GM18951 (cell line): ENCODE measurements around the gene MCUB.

Experiments
- POLR2A ChIP-seq: IDR thresholded peaks from 4 replicates; pipeline ENCODE4 v1.6.1; 2011; ENCODE audit warnings: mild to moderate bottlenecking; ENCODE audit not compliant: insufficient read length, insufficient read depth; ENCODE audit errors: extremely low read depth
- in situ Hi-C: fragments of 300-500 bp; cut with MboI; formaldehyde crosslinking; loops from one replicate; pipeline ENCODE4 v1.12.0; 2022; ENCODE audit warnings: low sequenced_read_pairs, mixed read lengths, inconsistent platforms; ENCODE audit not compliant: unreplicated experiment

The MCUB gene

DNA sequence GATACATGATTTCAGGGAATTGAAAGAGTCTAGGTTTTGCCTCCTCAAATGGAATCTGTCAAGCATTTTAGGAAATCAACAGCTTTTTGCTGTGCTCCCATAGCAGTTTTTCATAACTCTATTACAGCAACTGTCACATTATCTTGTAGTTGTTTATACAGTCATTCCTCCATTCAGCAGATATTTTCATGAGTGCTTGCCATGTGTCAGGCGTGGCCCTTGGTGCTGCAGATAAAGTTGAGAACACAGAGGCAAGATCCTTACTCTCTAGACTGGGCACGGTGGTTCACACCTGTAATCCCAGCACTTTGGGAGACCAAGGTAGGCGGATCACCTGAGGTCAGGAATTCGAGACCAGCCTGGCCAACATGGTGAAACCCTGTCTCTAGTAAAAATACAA is 67.3 kb downstream of the MCUB start:
- TF ChIP-seq POLR2A = no peak
- in situ Hi-C loops = no loop called here

GRCh38 chr4:109629775-109630174 is 69.7 kb downstream of the MCUB start:
- no peak for TF ChIP-seq POLR2A
- in situ Hi-C loops = no loop called here

- in situ Hi-C loops = no loop called here
- TF ChIP-seq POLR2A = no peak
These were observed 71.6 kb downstream of the MCUB start for GRCh38 chr4:109631532-109632108.

- no peak for TF ChIP-seq POLR2A
- in situ Hi-C loops = no loop called here
These were observed 80.6 kb downstream of the MCUB start for GRCh38 chr4:109640644-109641043.

DNA sequence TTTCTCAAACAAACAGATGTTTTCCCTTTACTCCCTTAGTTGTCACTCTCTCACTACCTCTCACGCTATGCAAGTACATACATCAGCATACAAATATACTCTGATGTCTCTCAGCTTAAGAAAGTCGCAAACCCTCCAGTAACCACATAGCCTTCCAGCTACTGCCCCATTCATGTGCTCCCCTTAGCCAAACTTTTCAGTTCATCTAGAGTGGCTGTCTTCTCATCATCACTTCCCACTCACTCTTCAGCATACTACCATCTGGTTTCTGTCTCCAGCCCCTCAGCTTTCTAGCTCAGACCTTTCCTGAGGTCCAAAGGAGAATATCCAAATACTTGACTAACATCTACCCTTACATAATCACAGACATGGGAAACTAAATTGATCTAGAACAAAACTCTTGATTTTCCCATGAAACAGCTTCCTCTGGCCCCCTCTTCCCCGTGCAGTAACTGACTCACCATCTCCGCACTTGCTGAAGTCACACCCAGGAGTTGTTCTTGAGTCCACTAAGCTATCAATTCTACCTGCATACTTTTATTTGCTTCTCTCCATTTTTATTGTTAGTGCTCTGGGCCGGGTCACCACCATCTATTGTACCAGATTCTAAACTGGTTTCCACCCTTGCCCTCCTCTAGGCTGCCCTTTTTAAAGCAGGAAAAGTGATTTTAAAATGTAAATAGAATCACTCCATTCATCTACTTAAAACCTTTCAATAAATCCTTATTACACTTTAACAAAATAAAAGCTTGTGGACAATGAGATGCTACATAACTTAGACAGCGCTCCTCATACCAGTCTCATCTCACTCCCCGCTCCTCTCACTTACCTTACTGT is 86.0 kb downstream of the MCUB start:
- in situ Hi-C loops = no loop called here
- no peak for TF ChIP-seq POLR2A

- in situ Hi-C loops = no loop called here
- TF ChIP-seq POLR2A = no peak
These were observed 88.4 kb downstream of the MCUB start for GRCh38 chr4:109648266-109648996.

DNA sequence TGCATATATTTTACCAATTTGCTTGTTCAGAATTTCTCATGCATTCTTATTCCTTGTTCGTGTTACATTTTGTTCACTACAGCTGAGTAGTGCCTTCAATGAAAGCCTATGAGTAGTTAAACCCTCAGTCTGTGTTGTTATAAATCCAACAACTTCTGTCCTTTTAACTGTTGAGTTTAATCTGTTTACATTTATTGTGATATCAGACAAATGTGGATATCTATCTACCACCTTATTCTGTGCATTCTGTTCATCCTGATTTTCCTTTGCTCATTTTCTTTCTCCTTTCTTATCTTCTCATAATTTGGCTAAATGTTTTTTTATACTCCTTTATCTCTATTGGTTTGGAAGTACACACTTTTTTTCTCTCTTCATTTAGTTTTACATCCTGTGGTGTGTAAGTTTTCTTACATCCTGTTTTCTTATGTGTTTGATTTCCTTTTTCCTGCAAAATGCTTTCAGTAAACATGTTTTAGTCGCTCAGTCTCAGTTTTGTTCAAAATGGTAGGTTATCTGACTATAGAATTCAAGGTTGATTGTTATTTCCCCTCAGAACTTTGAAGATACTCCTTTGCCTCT is 89.0 kb downstream of the MCUB start:
- TF ChIP-seq POLR2A = no peak
- in situ Hi-C loops = no loop called here

DNA sequence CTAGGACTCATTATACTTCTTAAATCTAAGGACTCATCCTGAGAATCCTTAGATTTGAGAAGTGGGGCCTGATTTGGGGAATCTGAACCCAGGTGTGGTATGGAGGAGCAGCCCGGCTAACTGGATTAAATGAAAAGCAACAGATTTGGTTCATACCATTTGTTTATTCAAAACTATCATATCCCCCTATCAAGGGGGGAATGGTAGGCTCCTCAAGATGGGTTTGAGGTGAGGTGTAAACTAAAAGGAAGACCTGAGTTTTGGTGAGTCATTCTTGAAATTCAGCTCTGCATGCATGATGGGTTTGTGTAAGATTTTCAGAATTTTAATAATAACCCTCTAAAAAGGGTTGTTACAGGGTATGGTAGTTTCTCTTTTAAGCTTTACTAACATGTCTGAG is 89.8 kb downstream of the MCUB start:
- TF ChIP-seq POLR2A = no peak
- in situ Hi-C loops = loop anchor here (25.0 kb wide), 1 partner anchor 213 kb away; the partner anchor contains the start of gene SEC24B

GRCh38 chr4:109655396-109655795 is 95.3 kb downstream of the MCUB start:
- in situ Hi-C loops = loop anchor here (25.0 kb wide), 1 partner anchor 218 kb away; the partner anchor contains the start of gene SEC24B
- no peak for TF ChIP-seq POLR2A

DNA sequence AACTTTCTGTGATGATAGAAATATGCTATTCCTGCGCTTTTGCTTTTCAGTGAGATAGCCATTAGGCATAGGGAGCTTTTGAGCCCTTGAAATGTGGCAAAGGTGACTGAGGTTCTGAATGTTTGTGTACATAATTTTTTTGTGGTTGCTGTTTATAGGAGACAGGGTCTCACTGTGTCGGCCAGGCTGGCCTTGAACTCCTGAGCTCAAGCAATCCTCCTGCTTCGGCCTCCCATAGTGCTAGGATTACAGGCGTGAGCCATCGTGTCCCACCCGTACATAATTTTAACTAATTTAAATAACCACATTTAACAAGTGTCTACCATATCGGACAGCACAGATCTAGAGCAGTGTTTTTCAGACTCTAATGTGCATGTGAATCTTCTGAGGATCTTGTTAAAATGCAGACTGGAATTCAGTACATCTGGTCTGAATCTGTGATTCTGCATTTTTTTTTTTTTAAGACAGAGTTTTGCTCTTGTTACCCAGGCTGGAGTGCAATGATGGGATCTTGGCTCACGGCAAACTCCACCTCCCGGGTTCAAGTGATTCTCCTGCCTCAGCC is 97.9 kb downstream of the MCUB start:
- no peak for TF ChIP-seq POLR2A

GRCh38 chr4:109658871-109659410 is 98.9 kb downstream of the MCUB start:
- in situ Hi-C loops = loop anchor here (25.0 kb wide), 1 partner anchor 222 kb away; the partner anchor contains the start of gene SEC24B
- TF ChIP-seq POLR2A = no peak

More for the DNA sequence above, 97.9 kb downstream of the MCUB start:
- in situ Hi-C loops = loop anchor here (25.0 kb wide), 1 partner anchor 221 kb away; the partner anchor contains the start of gene SEC24B

GRCh38 chr4:109662116-109662515 is 102.1 kb downstream of the MCUB start:
- no peak for TF ChIP-seq POLR2A
- in situ Hi-C loops = loop anchor here (25.0 kb wide), 1 partner anchor 225 kb away; the partner anchor contains the start of gene SEC24B
